Renal cortical epithelial cell (primary cell): ENCODE measurements around the gene SF3B3. TPM values are rescaled to one million over a fixed set of nuclear protein-coding genes. Genes with fewer than 3 reads are reported as not detected.
"Not testable (repeated sequence)": the region's sequence is repeated elsewhere in the genome, so short reads cannot be mapped to it uniquely, and the experiment has no call there.

Experiments
- DNase-seq: peaks from one replicate; pipeline ENCODE4 v3.0.0-alpha.2; 2011; ENCODE audit warnings: low read depth
- total RNA-seq: library from RNA; depleted of rRNA; stranded (reverse); fragments of >200 nt; gene quantifications from 2 replicates; pipeline ENCODE4 v1.2.3, GENCODE V29; 2014

The SF3B3 gene
- total RNA-seq, 1 donor from 2014 or later: 136 TPM

DNA sequence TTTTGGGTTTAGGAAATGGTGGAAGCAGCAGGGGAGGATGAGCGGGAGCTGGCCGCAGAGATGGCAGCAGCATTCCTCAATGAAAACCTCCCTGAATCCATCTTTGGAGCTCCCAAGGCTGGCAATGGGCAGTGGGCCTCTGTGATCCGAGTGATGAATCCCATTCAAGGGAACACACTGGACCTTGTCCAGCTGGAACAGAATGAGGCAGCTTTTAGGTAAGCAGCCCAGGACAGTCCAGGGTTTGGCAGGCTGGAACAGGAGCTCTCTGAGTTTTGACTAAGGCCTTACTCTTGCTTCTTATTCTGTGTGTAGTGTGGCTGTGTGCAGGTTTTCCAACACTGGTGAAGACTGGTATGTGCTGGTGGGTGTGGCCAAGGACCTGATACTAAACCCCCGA lies 41.4 kb downstream of the SF3B3 start:
- no peak for DNase-seq

DNA sequence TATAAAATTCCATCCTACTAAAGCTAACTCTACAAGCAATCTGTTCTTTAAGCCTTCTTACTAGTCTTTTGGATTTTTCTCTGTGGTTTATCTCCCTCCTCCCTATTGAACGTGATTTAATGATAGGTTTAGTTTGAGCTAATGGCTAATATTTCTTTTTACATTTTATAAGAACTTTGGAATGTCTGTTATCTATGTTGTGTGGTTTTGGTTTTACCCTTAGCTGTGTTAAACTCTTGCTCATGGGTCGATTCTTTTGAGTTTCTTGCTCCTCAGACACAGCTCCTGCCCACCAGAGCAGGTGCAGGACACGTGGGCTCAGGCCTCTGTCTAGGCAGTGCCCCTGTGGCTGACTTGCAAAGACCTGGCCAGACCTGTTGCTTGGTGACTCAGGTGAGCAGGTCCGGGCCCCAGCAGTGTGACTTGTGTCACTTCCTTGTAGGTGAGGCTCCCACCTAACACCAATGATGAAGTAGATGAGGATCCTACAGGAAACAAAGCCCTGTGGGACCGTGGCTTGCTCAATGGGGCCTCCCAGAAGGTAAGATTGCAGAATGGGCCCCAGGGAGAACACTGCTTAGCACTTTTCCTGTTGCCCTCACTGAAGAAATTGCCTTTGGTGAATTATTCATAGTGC lies 45.1 kb downstream of the SF3B3 start:
- DNase-seq: no peak

DNA sequence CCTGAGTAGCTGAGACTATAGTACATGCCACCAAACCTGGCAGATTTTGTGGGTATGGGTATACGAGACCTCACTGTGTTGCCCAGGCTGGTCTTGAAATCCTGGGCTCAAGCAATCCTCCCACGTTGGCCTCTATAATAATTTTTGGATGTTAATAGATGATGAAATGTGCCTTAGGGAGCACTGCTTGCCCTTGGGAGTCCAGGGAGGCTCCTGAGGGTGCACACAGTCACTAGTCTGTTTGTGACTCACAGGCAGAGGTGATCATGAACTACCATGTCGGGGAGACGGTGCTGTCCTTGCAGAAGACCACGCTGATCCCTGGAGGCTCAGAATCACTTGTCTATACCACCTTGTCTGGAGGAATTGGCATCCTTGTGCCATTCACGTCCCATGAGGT lies 46.1 kb downstream of the SF3B3 start:
- DNase-seq: no peak

DNA sequence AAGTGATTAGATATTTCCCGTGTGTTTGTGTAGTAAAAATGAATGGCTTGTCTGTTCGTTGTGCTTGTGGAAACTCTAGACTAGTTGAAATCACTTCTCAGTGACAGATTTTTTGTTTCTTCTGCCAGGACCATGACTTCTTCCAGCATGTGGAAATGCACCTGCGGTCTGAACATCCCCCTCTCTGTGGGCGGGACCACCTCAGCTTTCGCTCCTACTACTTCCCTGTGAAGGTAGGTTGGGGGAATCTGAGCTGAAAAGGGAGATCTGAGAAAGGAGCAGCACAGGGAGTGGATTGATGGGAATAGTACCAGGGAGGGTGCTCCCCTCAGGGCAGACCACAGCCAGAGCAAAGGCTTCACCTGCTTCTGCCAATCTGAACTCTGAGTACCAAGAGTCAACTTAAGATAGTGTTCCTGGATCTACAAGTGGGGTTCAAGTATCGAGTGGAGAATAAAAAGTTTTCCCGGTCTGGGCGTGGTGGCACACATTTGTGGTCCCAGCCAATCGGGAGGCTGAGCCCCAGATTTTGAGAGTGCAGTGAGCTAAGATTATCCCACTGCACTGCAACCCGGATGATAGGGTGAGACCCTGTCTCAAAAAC lies 47.5 kb downstream of the SF3B3 start:
- DNase-seq: no peak

DNA sequence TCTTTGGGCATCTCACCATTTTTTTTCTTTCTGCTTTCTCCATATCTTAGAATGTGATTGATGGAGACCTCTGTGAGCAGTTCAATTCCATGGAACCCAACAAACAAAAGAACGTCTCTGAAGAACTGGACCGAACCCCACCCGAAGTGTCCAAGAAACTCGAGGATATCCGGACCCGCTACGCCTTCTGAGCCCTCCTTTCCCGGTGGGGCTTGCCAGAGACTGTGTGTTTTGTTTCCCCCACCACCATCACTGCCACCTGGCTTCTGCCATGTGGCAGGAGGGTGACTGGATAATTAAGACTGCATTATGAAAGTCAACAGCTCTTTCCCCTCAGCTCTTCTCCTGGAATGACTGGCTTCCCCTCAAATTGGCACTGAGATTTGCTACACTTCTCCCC lies 48.0 kb downstream of the SF3B3 start:
- no peak for DNase-seq

GRCh38 chr16:70572050-70572925 lies 48.7 kb downstream of the SF3B3 start:
- no peak for DNase-seq

GRCh38 chr16:70572926-70573270 lies 49.3 kb downstream of the SF3B3 start:
- DNase-seq: no peak

- peak; percentile 60 for DNase-seq
These were observed 50.0 kb downstream of the SF3B3 start for GRCh38 chr16:70573451-70574121.

GRCh38 chr16:70574595-70575271 lies 51.1 kb downstream of the SF3B3 start:
- DNase-seq: no peak

DNA sequence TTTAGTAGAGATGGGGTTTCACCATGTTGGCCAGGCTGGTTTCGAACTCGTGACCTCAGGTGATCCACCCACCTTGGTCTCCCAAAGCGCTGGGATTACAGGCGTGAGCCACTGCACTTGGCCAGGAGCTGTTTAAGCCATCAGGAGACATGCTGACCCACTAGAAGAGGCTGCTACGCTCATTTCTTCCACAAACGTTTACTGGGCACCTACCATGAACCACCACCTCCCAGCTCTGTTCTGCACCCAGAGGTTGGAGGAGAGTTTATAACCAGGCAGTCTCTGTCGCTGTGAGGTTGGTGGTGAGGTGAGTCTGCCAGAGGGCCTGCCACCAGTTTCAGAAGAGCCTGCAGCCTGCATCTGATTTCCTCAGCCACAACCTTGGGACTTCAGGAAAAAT lies 51.8 kb downstream of the SF3B3 start:
- DNase-seq: no peak

- peak; percentile 68 for DNase-seq
These were observed 53.0 kb downstream of the SF3B3 start for GRCh38 chr16:70576431-70577255.

DNA sequence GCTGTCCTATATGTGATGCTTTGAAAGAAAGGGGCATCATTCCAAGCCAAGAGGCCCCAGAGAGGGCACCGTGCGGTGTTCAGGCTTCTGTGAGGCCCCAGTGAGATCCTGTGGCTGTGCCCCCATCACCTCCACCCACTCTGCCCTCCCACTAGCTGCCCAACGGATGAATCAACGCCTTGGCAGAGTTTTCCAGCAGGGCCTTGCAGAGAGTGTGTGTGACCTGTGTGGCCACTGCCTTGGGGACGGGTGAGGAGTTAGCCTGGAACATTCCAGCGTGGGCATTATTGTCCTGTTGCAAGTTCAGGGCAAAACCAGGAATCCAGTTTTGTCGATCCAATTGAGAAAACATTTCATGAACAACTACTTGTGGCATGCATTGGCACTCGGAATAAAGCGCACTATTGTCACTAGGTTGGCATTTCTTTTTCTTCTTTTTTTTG lies 53.7 kb downstream of the SF3B3 start:
- DNase-seq: peak; percentile 96

DNA sequence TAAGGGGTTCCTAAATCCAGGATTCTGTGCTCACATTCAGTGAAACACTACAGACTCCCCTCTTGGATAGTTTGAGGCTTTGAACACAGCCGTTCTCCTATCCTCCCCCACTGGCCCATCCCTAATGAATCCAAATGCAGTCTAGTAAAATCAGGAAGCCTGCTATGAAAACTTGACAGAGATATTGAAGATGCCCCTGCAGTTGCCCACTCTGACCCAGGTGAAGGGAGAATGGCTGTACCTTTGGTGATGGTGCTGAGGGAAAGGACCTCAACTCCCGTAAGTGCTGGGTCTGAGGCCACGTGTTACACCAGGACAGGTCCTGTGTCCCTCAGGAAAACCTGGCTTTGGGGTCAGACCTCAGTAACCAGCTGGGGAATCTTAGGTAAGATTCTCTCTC lies 54.4 kb downstream of the SF3B3 start:
- no peak for DNase-seq

DNA sequence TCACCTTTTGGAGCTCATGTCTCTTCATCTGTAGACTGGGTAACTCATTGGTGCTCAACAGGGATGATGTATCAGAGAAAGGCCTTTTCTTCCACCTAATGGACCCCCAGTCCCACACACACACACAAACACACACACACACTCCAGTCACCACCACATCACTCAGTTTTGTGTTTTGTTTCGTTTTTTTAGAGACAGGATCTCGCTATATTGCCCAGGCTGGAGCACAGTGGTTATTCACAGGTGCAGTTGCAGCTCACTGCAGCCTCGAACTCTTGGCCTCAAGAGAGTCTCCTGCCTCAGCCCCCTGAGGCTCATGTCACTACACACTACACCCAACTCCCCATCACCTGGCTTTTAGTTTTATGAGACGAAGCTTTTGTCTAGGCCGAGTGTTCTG lies 55.6 kb downstream of the SF3B3 start:
- DNase-seq: no peak

GRCh38 chr16:70579648-70580630 lies 56.3 kb downstream of the SF3B3 start:
- no peak for DNase-seq

DNA sequence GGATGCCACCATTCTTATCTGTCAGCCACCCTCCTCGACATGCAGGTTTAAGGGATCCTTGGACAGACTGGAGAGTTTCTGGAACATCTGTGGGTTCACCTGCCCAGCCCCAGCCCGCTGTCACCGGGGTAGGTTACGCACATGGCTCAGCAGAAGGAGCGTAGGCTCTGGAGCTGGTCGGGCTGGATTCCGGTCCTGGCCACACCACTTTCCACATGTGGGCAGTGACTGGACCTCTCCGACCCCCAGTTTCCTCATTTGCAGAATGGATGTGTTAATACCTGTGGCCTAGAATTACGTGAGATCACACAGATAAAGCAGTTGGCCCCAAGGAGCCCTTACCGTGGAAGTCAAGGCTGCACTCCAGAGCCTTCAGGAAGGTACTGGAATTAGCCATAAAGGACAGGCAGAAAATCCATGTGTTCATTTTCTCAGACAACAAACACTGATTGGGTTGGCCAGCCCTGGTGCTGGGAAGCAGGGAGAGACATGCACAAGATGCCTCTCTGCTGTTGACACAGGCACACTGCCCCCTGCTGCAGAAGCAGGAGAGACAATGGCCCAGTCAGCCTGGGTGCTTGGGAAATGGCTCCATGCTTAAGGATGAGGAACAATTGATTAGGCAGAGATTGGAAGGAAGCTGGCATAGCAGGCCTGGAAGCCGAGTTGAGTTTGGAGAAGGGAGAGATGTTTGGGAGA lies 58.8 kb downstream of the SF3B3 start:
- DNase-seq: no peak

DNA sequence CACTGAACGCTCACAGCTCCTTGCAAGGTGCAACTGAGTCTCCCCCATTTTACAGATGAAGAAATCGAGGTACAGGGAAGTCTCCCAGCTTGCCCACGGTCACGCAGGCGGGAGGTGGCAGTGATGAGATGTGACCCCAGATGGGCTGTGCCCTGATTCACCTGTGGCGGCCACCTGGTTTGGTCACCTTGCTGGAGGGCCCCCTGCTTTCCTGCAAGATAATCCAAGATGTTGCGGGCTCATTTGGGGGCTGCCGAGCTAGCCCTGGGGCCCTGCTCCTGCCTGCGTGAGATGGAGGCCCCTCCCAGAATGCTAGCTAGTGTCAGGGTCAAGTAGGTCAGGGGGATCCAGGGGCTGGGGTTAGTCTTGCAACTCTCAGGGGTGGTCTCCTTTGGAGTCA lies 63.1 kb downstream of the SF3B3 start:
- no peak for DNase-seq

GRCh38 chr16:70588565-70588964 lies 64.9 kb downstream of the SF3B3 start:
- no peak for DNase-seq

- not testable (repeated sequence) for DNase-seq
These were observed 65.8 kb downstream of the SF3B3 start for GRCh38 chr16:70589416-70589815.
